ENCODE data around the gene MALAT1. TPM values are rescaled to one million over a fixed set of nuclear protein-coding genes. Genes with fewer than 3 reads are reported as not detected.
A peak's percentile ranks its signal among the peaks of the same experiment; 100 is the strongest.

Gene MALAT1
- polyA plus RNA-seq, 3 donors, result 788 to 1,101 (median 1,002) TPM

DNA sequence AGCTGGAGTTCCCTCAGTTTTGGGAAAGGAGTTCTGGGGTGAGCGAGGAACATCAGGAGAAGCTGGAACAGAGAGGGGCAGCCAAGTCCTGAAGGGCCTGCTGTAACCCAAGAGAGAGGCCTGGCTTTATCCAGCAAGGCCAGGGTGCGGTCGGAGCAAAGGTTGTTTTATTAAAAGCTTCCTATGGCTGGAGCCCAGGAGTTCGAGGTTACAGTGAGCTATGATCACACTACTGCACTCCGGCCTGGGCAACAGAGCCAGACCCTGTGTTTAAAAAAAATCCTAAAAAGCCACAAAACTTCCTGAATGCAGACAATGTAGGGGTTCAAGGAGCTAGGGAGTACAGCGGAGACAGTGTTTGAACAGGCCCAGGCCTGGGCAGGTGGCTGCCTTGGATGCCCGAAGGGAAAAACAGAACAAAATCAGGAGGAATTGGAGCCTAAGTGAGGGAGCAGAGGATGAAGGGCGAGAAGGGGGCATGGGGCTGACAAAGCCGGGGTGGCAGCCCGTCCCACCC is 22.2 kb upstream of the MALAT1 start:
- no peak for DNase-seq

DNA sequence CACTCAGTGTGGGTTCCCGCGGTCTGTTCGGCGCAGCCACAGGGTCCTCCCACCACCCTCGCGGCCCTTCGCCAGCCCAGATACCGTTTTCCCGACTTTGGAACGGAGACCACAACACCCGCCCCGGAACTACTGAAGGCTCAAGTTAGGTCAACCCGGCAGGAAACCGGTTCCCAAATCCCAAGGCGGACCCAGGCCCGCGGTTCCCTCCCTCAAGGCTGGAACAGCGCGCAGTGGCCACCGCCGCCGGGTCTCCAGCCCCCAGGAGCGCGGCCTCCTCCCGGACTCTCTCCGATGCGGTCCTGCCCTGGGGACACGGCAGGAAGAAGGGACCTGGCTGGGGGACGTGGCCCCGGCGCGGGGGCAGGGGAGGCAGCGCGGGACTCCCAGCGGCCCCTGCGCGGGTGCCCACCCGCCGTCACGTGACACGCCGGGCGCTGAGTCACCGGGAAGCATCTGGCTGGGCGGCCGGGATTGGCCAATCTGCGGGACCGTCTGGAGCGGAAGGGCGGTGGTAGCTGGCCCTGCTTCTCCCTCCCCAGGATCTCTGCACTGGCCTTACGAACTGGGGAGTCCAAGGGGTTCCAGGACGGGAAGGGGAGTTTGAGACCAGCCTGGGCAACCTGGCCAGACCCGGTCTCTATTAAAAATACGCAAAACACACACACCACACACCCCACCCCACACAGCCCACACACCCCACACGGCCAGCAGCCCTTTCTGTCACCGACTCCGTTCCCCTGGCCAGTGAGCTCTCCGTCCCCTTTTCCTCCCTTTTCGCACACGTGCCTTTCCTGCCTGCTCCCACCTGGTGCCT is 21.5 kb upstream of the MALAT1 start:
- DNase-seq, result peak; percentile 93

DNA sequence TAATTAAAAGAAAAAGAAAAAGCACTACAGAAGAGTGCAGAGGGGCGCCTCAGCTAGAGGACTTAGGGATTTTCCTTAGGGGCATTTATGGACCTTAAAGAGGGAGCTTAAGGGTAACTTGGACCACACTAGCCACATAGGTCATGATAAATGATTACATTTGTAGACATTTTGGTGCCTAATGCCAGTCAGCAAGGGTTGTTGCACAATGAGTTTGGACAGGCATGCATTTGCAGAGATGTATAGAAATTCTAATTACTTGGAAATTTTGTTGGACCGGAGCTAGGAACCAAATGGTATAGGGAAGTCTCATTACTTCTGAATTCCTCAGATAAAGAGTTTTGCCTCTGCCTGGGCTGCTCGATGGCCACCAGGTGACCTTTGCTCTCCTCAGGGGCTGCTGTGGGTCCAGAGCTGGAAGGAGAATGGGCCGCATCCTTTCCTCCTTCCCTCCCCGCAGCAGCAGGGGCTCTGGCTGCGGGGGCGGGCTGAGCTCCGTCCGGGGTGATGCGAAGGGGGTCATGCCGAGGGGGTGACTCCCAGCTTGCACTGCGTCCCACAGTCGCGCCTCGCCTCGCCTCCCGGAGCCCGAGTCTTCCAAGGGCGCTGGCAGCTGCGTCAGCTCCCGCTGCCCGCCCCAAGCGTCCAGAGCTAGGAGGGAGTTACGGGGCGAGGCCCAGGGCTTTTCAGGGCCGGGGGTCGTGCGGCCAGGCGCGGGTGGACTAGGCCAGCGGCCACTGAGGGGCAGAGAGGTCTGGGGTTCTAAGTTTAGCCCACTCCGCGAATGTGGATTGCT is 20.3 kb upstream of the MALAT1 start:
- no peak for DNase-seq

DNA sequence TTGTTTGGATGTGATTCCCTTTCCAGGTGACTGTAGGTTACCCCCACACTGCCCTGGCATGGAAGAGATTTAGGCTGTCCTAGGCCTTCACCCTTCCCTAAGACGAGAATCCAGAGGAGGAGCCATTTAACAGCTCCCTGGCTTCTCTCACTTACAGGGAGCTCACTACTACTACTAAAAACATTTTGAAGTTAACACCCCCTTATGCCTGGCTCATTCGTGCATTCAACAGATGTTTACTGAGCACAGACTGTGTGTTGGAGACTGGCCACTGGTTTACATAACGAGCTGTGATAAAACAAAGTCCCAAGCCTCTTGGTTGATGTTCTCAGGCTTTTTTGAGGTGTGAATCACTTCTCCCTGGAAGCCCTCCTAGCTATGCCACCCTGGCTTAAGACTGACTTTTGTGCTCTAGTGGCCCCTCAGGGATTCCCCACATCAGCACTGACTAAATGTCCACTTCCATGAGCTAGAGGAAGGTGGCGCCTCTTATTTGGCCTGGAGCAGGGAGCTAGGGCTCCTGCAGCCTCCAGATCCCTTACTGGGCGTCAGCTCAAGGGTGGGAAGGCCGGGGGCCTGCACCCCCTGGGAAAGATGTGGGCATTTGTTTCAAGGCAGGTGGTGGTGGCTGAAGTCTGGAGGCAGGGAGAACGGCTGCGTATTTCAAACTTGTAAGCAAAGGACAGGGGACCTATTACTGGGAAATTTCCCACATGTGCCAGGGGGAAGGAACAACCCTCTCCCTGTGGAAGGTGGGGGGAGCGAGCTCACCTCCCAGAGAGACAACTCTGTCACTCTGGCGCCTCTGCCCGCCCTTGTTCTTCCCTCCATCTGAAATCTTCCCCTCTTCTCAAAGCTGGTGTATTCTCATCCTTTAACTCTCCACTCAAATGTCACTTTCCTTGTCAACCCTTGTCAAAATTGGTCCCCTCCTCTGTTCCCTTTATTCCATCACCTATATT is 19.4 kb upstream of the MALAT1 start:
- no peak for DNase-seq

DNA sequence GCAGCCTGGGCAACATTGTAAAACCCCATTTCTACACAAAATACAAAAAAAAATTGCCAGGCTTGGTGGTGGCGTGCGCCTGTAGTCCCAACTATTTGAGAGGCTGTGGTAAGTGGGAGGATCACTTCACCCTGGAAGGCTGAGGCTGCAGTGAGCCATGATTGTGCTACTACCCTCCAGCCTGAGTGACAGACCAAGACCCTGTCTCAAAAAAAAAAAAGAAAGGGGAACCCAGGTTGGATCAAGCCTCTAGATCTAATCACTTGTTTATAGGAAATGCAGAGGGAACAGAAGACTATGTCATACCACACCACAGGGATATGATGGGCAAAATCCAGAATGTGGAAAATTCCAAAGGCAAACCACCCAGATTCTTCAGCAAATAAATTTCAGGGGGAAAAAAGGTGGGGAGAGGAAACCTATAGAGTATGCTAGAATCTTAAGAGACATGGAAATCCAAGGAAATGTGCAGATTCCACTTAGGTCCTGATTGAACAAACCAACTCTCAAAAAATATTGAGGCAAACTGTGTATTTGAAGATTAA is 16.5 kb upstream of the MALAT1 start:
- DNase-seq, result no peak

DNA sequence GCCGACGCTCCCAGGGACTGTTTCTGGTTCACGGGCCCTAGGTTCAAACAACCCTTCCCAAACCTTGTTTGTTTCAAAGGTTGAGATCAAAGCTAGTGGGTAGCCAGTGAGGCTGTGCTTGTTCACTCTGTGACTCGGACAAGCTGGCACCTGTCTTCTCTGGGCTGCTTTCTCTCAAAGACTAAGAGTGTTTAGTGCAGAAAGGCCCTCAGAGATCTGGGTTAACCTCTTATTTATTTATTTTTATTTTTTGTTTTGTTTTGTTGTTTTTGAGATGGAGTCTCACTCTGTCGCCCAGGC is 13.0 kb upstream of the MALAT1 start:
- DNase-seq, result no peak

DNA sequence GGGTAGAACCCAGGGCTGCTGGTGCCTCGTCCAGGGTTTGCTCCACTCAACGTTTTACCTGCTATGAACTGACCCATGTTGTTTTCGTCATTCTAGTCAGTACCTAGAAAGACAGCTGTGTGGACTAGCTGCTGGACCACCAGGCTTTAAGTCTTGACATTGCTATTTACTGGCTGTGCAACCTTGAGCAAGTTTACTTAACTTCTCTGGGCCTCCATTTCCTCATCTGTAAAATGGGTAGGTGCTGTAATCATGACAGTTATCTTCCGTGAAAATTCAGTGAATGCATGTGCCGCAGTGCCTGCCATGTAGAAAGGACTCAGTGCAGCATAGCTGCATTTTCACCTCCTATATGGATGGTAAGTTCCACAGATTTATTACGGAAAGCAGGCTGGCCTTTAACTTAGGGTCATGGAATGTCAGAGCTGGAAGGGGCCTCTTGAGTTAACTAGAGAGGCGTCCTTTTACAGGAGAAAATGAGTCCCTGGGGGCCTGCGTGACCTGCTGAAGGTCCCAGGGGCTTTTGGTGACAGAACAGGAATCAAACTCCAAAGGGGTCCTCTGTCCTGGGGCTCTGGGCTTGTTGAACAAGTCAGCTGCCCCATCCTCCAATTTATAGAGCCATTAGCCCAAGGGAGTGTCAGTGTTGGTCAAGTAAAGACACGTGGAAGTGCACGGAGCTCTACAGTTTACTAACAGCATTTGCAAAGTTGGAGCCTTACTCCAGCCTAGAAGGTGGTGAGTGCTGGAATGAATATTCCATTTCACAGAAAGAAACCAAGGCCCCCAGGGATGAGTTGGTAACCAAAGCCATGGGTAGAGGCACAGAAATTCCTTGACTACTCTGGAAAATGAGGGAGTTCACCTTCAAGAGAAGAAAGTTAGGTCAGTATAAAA is 12.0 kb upstream of the MALAT1 start:
- no peak for DNase-seq

DNA sequence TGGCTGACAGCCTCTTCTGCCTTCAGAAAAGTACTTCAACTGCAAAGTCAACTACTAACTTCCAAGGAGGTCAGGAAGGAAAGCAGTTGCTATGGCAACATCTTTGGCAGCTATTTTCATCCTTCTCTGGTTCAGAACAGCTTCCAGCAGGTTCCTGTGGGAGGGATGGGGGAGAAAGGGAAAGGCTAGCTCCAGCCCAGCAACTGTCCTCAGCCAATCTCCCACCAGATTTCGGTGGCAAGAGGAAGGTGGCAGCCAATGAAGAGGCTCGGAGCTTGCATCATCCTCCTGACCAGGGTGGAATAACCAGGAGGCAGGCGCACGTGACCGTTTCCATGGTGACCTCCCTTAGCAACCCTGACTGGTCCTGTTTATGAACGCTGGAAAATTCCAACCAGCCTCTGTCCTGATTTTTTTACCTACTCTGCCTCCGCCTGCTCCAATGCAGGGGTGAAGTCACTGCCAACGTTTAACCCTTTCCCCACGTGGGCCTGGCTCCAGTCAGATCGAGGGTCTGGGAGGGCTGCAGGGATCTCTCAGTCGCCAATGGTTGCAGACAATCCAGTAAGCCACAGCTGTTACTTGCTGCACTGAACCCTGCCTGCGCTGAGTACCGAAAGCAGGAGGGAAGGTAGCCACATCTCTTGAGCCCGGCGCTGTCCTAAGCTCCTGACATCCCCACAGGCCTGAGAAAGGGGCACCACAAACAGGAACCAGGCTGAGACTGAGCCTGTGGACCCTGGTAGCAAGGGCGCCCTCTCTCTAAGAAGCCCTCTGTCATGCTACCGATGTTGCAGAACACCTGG is 11.2 kb upstream of the MALAT1 start:
- DNase-seq, result peak; percentile 100

DNA sequence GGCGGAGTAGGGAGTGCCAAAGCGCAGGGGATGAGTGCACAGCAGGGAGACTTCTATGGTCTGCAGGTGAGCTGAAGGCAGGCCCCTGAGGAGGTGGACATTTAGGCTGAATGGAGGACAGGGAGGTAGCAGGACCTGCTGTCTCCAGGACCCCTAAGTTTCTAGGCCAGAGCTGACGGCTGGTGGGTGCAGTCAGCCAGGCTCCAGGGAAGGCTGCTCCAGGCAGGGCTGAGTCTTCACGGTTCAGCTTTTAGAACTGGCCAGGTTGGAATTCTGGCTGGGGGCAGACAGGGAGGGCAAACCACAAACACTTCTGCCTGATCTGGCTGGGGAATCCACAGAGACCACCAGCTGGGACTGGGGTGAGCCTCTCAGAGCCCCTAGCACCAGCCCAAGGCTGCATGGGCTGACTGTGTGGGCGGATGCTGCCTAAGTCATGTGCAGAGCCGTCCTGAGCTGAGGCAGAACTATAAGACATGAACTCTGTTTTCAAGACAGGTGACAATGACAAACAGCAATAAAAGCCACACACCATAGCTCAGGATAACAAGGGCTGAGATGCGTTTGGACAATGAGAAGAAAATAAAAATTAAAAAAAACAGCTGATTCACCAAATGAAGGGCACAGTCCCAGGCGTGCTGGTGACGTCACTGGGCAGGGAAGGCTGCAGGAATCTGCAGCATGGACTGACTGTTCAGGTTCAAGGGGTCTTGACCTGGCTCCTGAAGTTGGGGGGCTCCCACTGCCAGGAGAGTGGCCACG is 10.4 kb upstream of the MALAT1 start:
- DNase-seq, result no peak

DNA sequence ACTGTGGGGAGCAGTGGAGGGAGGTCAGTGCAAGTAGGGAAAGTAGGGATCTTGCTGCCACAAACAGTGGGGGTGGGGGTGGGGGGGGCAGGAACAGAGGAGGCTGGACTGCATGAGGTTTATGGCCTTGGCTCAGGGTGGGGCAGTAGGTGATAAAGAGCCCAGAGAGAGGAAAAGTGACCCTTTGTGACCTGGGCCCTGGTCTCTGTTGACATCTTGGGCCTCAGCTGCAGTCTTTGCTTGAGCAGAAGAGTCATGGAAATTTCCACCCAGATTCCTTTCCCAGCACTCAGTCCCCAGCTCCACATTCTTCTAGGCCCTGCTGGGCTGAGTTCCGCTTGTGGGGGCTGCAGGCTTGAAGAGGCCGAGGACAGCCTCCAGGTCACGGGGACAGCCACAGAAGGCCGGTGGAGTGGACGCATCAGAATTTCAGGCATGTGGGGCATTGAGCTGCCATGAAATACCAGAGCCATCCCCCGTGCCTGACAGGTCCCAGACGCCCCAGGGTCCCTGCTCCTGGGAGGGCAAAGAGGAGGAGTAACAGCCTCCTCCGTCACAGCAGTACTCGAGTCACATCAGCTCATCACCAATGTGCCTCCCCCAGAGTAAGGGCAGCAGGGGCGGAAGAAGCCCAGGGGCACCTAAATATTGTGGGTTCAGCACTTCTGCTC is 9.7 kb upstream of the MALAT1 start:
- DNase-seq, result peak; percentile 77

DNA sequence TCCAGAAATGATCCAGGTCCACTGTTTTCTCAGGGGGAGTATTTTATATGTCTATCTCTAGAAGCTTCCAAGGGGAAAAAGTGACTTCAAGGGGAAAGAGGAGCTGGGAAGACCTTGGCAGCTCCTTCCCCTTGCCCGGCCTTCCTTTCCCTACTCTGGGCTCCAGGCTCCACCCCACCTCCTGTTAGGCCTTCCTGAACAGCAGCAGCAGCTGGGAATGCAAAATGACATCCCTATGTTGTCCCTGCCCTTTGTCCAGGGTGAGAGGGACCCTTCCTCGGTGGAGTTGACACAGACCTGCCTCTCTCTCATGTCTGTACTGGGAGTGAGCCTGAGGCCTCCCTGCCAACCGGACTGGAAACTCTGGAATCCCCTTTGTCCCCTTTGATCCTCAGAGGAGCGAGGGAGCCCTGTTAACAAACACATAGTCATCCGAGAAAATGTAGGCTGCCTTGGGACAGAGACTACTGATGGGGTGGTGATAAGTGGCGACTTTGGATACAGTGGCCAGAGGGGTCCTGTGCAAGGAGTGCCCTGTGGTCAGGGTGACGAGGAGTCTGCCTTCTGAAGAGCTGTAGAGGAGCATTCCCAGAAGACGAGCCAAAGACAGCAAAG is 9.0 kb upstream of the MALAT1 start:
- no peak for DNase-seq

DNA sequence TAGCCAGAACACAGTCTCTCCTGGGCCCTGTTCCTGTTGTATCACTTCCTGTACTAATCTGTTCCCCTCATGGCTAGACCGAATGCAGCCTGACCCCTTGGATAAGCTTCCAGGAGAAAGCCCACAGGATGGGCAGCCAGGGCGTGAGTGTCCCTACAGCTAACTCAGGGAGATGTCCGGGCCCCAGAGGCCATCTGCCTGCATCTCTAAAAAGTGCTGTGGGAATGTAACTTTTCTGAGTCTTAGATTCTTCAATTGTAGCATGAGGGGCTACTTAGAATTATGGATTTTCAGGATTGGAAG is 7.7 kb upstream of the MALAT1 start:
- no peak for DNase-seq

DNA sequence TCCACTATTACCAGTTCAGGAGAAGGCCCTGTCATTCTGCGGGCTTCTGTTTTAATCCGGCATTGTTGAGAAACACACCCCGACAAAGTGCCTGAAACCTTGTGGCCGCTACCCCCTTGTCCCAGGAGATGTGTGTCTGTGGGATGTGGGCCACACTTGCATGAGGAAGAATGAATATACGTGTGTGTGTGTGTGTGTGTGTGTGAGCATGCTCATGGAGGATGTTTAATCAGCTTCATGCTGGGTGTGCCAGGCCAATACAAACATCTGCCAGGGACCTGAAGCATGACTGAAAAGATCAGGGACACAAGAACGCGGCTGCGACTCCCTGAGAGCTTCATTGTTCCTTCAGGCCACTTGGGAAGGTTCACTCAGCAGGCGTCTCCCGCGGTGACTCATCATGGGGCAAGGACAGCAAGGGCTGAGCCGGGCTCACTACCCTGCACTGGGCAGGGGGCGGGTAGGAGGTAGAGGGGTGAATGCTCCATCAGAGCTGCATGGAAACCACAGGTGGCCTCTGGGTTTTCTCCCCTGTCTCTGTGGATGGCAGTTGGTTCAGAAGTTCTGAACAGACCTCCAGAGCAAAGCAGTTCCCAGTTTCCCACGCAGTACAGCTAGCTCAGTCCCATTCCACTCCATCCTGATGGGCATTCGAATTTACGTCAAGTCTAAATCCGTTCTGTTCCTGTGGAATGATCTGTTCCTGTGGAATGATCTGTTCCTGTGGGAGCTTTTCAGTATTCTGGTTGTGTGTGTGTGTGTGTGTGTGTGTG is 7.0 kb upstream of the MALAT1 start:
- no peak for DNase-seq

DNA sequence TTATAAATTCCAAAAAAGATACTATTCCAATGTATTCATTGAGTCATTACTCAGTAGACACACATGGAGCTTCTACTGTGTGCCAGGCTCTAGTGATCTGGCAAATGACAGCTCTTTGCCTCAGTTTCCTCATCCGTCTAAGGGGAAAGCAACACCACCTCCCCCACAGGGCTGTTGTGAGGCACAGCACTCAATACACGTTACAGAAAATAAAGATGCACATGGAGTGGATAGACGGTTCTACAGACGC is 6.5 kb upstream of the MALAT1 start:
- no peak for DNase-seq

DNA sequence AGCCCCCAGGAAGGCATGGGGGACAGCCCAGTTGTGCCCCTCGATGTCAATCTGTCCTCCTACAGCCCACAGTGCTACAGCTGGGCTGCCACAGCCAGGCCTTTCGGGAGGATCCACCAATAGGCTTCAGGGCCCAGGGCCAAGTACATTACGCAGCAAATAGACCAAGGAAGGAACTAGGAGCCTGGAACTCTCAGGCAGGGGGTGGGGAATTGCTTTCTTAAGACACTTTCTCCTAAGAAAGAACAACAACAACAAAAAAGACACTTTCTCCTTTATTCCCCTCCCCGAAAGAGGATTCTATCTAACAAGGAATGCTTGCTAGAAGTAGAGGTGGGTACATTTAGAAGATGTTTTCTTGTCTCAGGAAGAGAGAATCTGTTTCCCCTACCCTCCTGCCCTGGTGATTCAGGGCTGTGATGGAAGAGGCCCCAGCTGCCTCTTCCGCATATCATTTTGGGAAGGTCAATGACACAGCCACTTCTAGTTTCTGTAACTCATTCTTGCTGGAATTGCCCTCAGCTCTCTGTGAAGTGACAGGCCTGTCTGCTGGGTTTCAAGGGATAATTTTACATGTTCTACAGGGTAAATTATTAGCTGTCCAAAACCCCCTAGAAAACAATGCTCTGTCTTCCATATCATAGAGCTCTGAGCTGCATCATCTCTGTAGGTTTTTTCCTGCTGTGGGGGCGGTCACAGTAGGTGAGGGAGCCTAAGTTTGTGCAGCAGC is 6.0 kb upstream of the MALAT1 start:
- no peak for DNase-seq

DNA sequence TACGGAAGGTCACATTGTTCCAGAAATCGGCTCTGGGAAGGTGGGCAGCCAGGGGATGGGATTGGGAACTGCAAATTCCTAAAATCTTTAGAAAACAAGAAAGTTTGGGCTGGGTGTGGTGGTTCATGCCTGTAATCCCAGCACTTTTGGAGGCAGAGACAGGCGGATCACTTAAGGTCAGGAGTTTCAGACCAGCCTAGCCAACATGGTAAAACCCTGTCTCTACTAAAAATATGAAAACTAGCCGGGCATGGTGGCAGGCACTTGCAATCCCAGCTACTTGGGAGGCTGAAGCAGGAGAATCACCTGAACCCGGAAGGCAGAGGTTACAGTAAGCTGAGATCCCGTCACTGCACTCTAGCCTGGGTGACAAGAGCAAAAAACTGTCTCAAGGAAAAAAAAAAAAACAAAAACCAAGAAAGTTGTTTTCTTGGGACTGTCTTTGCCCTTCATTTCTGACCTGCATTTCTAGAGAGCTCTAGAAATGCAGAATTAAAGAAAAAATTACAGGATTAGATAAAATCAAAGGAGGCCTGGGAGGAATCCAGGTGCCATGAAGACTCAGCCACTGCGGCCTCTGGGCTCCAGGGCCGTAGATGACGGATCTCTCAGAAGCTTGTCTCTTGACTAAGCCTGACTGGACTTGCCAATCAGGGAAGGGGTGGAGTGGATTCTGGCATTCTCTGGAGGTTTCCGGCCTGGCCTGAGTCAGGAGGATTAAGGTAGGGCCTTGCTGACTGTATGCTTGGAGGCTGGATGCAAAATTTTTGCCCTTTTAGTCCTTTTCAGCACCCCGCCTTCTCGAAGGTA is 5.3 kb upstream of the MALAT1 start:
- no peak for DNase-seq
